H1 (cell line): Measurements from ENCODE around the gene ACTL10. TPM values are rescaled to one million over a fixed set of nuclear protein-coding genes. Genes with fewer than 3 reads are reported as not detected.

Experiments used
- BCL11A ChIP-seq, 2 experiments: IDR thresholded peaks; one replicate each; pipeline ENCODE4 v1.6.1; 2011; ENCODE audit warnings: low read depth in 2 of 2, low read length in 2 of 2, mild to moderate bottlenecking in 2 of 2
- CHD2 ChIP-seq: IDR thresholded peaks from 2 replicates; pipeline ENCODE4 v1.6.1; 2012; ENCODE audit warnings: low read length, improper control_type of control experiment
- CHD7 ChIP-seq: fragments of 300-600 bp; sonication (generic); IDR thresholded peaks from 2 replicates; pipeline ENCODE4 v1.7.1; 2012; ENCODE audit warnings: low read length, moderate library complexity, mild to moderate bottlenecking, inconsistent platforms; ENCODE audit not compliant: insufficient replicate concordance
- EP300 ChIP-seq, 2 experiments: IDR thresholded peaks; 1 replicate in 1 of 2; 2 replicates in 1 of 2; pipeline ENCODE4 v1.6.1; 2011 to 2012; ENCODE audit warnings: low read depth in 2 of 2, low read length in 2 of 2, mild to moderate bottlenecking in 2 of 2, borderline replicate concordance in 1 of 2, inconsistent platforms in 1 of 2, moderate library complexity in 1 of 2
- KDM4A ChIP-seq: IDR thresholded peaks from one replicate; pipeline ENCODE4 v1.7.1; 2012; ENCODE audit warnings: low read depth, mild to moderate bottlenecking, moderate library complexity, low read length, inconsistent platforms; ENCODE audit not compliant: severe bottlenecking
- PHF8 ChIP-seq: fragments of 200-600 bp; sonication (generic); conservative IDR thresholded peaks from 2 replicates; pipeline ENCODE4 v1.7.1; 2012; ENCODE audit warnings: low read depth, mild to moderate bottlenecking, inconsistent platforms, low read length, moderate library complexity
- SIX5 ChIP-seq: IDR thresholded peaks from 2 replicates; pipeline ENCODE4 v1.6.1; 2011; ENCODE audit warnings: mild to moderate bottlenecking, low read depth, low read length
- TBP ChIP-seq: IDR thresholded peaks from 2 replicates; pipeline ENCODE4 v1.6.1; 2011; ENCODE audit warnings: low read depth, low read length, improper control_type of control experiment
- polyA plus RNA-seq, 7 experiments: library from polyadenylated mRNA; depleted of rRNA in 3 of 7; stranded (reverse) in 5 of 7; unstranded in 2 of 7; fragments of >200 nt in 5 of 7; fragments of 200-250 nt in 2 of 7; gene quantifications; 1 replicate in 5 of 7; 2 replicates in 1 of 7; 4 replicates in 1 of 7; pipeline versions ENCODE4 v1.2.1 to v1.2.3, GENCODE V29; 2011 to 2013; ENCODE audit warnings: missing spikeins in 2 of 7, mixed read lengths in 2 of 7
- total RNA-seq: library from RNA; stranded (reverse); fragmentation: NEBNext Ultra II Directional; extraction: Animal tissue kit (Norgen Biotek cat#: 25700); gene quantifications from 2 replicates; pipeline ENCODE4 v1.2.1, GENCODE V29; 2021
- TF ChIP-seq, protein P1 (sequence below): IDR thresholded peaks from 2 replicates; pipeline ENCODE4 v1.6.1; 2011; ENCODE audit warnings: low read depth, mild to moderate bottlenecking, low read length; ENCODE audit not compliant: insufficient read depth

The ACTL10 gene
- total and polyA plus RNA-seq, 2 of the 8 experiments (the other 6 are each of a cell fraction or from before 2014, with no cell fraction given), result 0.26 TPM; not detected in 1

- no peak for TF ChIP-seq SIX5
- peak; percentile 36; the same call in 1 of the 2 replicates for TF ChIP-seq TBP
- peak; percentile 8 for TF ChIP-seq KDM4A
- no peak for TF ChIP-seq PHF8
- no peak for TF ChIP-seq EP300 (IDR thresholded peaks at IDR 0.05; ENCODE audit: borderline replicate concordance in 1 of 2, low read depth in 2 of 2, low read length in 2 of 2)
- TF ChIP-seq, protein P1, sequence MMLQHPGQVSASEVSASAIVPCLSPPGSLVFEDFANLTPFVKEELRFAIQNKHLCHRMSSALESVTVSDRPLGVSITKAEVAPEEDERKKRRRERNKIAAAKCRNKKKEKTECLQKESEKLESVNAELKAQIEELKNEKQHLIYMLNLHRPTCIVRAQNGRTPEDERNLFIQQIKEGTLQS, result no peak
- no peak for TF ChIP-seq CHD7
- no peak for TF ChIP-seq CHD2
- no peak for TF ChIP-seq BCL11A (IDR thresholded peaks at IDR 0.05; ENCODE audit: low read depth in 2 of 2, low read length in 2 of 2)
Observed at GRCh38 chr20:33667676-33668465, 1.1 kb downstream of the ACTL10 start (continued).
